HG03439 (cell line): ENCODE data around the gene TRIP10.
A peak's percentile ranks its signal among the peaks of the same experiment; 100 is the strongest.
"Not testable (repeated sequence)": the region's sequence is repeated elsewhere in the genome, so short reads cannot be mapped to it uniquely, and the experiment has no call there.

Experiments
- ATAC-seq: cut with Tn5 transposase; IDR thresholded peaks from one replicate; pipeline ENCODE4 v1.9.1; 2021; ENCODE audit warnings: mild to moderate bottlenecking, moderate library complexity; ENCODE audit not compliant: unreplicated experiment

The TRIP10 gene

DNA sequence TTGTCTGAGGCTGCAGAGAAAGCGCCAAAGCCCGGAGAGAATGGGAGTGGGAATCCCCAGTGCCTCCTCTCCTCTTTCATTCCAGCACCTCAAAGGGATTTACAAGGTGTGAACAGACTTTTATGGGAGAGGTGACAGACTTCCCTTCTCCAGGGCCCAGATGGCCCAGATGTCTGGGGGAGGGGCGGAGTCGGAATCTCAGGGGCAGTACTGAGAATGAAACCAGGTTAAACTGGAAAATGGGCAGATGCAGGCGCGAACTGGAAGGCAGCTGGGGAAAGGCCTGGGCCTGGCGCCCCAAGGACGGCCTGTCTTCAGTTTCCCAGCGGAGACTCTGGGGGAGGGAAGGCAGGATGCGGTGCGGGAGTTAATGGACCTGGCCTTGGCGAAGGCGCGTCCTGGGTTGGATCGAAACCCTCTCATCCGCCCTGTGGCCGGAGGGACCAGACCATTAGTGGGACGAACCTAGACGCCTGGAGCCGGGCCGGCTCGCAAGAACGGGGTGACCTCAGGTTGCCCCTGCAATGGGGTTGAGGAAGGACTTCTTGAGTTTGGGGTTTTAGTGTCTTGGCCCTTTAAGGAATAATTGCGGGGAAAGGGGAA, 592 bp upstream of the TRIP10 start:
- no peak for ATAC-seq

- no peak for ATAC-seq
Measured at GRCh38 chr19:6739883-6740588, 556 bp downstream of the TRIP10 start.

- ATAC-seq: no peak
Measured at GRCh38 chr19:6740589-6741343, 1.3 kb downstream of the TRIP10 start.

DNA sequence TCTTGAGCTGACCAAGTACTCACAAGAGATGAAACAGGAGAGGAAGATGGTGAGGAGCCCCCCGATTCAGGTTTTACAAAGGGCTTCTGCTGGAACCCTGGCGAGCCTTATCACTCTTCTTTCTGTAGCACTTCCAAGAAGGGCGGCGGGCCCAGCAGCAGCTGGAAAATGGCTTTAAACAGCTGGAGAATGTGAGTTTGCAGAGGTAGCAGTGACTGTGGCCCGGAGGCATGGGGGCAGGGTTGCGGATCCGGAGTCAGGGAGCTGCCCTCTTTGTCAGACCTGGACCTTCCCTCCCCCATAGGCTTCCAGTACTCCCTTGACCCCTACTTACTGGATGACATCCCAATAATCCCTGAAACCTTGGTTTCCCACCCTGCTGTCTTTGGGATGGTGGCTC, 3.6 kb downstream of the TRIP10 start:
- ATAC-seq: no peak

- no peak for ATAC-seq
Measured at GRCh38 chr19:6743714-6744380, 4.4 kb downstream of the TRIP10 start.

DNA sequence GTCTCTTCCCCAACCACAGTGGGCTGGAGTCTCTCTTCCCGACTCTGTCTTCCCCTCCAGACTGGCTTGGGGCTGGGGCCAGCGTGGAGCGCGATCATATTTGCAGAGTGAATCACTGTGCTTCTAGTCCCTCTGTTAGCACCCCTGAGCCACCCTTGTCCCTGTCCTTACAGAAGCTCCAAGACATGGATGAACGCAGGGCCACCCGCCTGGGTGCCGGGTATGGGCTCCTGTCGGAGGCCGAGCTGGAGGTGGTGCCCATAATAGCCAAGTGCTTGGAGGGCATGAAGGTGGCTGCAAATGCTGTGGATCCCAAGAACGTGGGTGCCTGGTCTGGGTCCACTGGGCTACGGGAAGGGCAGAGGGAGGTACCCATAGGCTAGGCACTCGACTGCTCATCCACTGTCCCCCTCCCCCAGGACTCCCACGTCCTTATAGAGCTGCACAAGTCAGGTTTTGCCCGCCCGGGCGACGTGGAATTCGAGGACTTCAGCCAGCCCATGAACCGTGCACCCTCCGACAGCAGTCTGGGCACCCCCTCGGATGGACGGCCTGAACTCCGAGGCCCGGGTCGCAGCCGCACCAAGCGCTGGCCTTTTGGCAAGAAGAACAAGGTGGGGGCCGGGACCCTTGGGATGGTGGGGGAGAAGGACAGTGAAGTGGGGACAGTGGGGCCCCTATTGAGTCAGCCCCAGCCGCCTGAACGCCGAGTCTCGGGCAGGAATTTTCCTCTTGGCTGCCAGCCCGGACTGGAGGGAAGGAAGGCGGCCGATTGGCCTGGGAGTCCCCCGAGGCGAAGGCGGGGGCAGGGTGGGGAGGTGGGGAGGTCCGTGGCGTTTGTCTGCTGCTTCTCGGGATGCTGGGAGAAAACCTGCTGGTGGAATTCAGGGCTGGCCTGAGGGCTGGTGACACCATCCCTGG, 5.2 kb downstream of the TRIP10 start:
- ATAC-seq: no peak

DNA sequence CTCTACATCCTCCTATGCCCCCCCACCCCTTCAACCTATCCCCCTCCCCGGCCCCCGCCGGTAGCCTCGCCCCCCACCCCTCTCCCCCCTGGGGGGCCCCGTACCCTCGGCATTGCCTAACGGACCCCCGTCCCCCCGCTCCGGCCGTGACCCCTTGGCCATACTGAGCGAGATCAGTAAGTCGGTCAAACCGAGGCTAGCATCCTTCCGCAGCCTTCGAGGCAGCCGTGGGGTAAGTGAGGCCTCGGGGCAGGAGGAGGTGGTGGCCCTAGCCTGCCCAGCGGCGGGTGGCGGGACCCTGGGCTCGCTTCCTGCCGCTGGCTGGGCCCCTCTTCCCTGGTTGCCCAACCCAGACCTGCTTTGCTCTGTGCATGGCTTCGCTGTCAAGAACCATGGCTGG, 6.5 kb downstream of the TRIP10 start:
- no peak for ATAC-seq

GRCh38 chr19:6748543-6748942, 9.1 kb downstream of the TRIP10 start:
- ATAC-seq: not testable (repeated sequence)

GRCh38 chr19:6750062-6750461, 10.6 kb downstream of the TRIP10 start:
- ATAC-seq: no peak

DNA sequence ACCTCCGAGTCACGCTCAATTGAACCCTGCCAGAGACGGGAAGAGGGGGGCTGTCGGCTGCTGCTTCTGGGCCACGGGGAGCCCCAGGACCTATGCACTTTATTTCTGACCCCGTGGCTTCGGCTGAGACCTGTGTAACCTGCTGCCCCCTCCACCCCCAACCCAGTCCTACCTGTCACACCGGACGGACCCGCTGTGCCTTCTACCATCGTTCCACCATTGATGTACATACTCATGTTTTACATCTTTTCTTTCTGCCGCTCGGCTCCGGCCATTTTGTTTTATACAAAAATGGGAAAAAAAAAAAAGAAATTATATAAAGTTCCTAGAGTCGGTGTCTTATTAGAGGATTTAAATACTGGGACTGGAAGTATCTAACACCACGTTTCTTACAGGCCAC, 11.7 kb downstream of the TRIP10 start:
- no peak for ATAC-seq

DNA sequence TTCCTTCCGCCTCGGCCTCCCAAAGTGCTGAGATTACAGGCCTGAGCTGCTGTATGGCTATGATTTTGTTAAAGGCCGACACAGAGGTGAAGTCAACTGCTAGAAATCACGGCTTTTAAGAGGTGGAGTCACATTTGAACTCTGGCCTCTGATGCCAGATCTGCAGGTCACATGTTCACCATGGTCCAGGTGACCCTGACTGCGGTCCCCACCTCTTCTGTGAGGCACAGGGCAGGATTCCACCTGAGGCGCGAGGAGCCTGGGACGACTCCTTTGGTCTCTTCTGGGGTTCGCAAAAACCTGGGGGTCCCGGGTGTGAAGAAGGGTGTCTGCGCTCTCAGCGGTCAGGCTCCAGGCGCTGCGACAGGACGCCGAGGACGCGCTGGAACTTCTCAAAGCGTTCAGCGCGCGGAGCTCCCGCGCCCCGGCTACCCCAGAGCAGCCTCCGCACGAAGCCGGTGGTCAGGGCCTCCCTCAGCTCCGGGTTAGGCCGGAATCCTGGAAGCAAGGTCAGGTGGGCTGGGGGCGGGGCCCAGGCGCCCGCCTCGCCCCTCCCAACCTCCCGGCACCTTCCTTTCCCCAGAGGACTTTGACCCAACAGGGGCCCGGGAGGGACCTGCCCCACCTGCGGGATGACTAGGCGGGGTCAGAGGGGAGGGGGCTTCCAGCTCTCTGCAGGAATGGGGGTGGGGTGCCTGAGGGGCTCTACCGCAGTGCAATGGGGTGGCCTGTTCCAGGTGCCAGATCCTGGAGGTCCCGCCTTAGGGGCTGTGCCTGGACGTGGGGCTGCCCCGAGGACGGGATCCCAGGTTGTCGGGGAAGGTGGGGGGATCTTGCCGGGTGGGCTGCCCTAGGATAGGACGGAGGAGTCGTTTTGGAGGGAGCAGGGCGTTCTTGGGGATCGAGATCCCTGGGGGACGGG, 13.0 kb downstream of the TRIP10 start:
- no peak for ATAC-seq

GRCh38 chr19:6753178-6754031, 13.9 kb downstream of the TRIP10 start:
- peak; percentile 78 for ATAC-seq

DNA sequence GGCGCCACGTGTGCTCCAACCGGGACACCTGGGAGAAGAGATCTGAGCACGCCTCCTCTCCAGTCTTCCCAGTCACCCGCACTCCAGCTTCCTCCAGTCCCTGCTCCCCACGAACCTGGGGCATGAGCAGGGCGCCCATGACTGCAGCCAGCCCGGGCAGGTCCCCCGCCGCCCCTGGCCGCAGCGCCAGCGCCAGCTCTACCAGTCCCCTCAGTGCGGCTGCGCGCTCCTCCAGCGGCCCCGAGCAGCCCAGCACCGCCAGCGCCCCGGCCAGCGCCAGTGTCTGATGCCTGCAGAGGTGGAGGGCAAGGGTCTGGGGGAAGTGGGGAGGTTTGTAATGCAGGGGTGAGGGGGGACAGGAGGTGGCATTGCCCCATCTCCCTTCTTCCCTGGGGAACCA, 14.7 kb downstream of the TRIP10 start:
- ATAC-seq: no peak

- no peak for ATAC-seq
Measured at GRCh38 chr19:6754653-6755463, 15.4 kb downstream of the TRIP10 start.

GRCh38 chr19:6760606-6761005, 21.1 kb downstream of the TRIP10 start:
- no peak for ATAC-seq

DNA sequence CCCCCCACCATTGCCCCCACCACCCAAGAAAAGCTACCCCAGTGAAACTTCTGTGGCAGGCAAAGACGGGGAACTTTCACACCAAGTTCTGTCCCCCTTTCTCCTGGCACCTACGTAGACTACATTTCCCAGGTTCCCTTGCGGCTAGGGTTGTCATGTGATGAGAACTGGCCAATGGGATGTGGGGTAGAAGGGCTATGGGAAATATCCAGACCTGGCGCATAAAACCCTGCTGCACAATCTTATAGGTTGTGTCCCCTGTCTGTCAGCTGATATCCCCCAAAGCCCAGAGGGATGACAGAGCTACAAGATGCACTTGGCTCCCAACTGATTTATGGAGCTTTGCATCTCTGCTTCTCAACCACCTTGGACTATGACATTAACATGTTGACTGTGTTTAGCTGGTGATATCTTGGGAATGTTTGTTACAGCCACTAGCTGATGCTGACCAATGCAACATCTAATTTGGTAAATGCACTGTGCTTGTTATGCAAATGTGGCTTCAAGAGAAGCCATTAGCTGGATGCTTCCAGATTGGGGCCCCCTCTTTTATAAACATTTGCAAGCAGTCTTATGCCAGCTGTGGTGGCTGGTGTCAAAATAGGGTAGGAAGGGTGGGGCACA, 21.7 kb downstream of the TRIP10 start:
- no peak for ATAC-seq

- ATAC-seq: not testable (repeated sequence)
Measured at GRCh38 chr19:6762253-6762797, 22.8 kb downstream of the TRIP10 start.
